DMS 273 treated with DMSO at 0.1 percent for 48 hours (cell line): ENCODE data around the gene CEP78.

Experiments used
- DNase-seq: peaks from one replicate; lab custom pipeline; 2025; lab: John Stamatoyannopoulos, UW

Gene CEP78

GRCh38 chr9:78311075-78311474 lies 75.2 kb downstream of the CEP78 start:
- DNase-seq: no peak

GRCh38 chr9:78311886-78312524 lies 76.1 kb downstream of the CEP78 start:
- no peak for DNase-seq

GRCh38 chr9:78314550-78314949 lies 78.7 kb downstream of the CEP78 start:
- DNase-seq: no peak

GRCh38 chr9:78314953-78315870 lies 79.3 kb downstream of the CEP78 start:
- no peak for DNase-seq

GRCh38 chr9:78316166-78316892 lies 80.5 kb downstream of the CEP78 start:
- peak; percentile 26 for DNase-seq

- no peak for DNase-seq
Measured at GRCh38 chr9:78319197-78320029, 83.5 kb downstream of the CEP78 start.

GRCh38 chr9:78320030-78320693 lies 84.3 kb downstream of the CEP78 start:
- DNase-seq: no peak

- DNase-seq: no peak
Measured at GRCh38 chr9:78320875-78321496, 85.1 kb downstream of the CEP78 start.

- no peak for DNase-seq
Measured at GRCh38 chr9:78321505-78321904, 85.6 kb downstream of the CEP78 start.

GRCh38 chr9:78324068-78324650 lies 88.3 kb downstream of the CEP78 start:
- DNase-seq: no peak

- DNase-seq: no peak
Measured at GRCh38 chr9:78324682-78325081, 88.8 kb downstream of the CEP78 start.

- DNase-seq: peak; percentile 73
Measured at GRCh38 chr9:78325343-78325742, 89.5 kb downstream of the CEP78 start.

- no peak for DNase-seq
Measured at GRCh38 chr9:78325846-78326360, 90.0 kb downstream of the CEP78 start.

- no peak for DNase-seq
Measured at GRCh38 chr9:78326564-78326963, 90.7 kb downstream of the CEP78 start.
